Measurements from ENCODE around the gene MPP4.

The MPP4 gene

GRCh38 chr2:201621293-201621999 lies 77.0 kb downstream of the MPP4 start:
- no peak for DNase-seq

- DNase-seq = no peak
These were observed 79.4 kb downstream of the MPP4 start for GRCh38 chr2:201618744-201619662.

GRCh38 chr2:201608021-201608420 lies 90.4 kb downstream of the MPP4 start:
- DNase-seq = no peak

- DNase-seq = no peak
These were observed 90.9 kb downstream of the MPP4 start for GRCh38 chr2:201607568-201607967.

- DNase-seq = no peak
These were observed 97.5 kb downstream of the MPP4 start for GRCh38 chr2:201600906-201601305.

- DNase-seq = no peak
These were observed 101.0 kb downstream of the MPP4 start for GRCh38 chr2:201597397-201597796.

Data from NCI-H1092 (cell line).